Measurements from ENCODE around the gene HHATL.

HHATL gene

DNA sequence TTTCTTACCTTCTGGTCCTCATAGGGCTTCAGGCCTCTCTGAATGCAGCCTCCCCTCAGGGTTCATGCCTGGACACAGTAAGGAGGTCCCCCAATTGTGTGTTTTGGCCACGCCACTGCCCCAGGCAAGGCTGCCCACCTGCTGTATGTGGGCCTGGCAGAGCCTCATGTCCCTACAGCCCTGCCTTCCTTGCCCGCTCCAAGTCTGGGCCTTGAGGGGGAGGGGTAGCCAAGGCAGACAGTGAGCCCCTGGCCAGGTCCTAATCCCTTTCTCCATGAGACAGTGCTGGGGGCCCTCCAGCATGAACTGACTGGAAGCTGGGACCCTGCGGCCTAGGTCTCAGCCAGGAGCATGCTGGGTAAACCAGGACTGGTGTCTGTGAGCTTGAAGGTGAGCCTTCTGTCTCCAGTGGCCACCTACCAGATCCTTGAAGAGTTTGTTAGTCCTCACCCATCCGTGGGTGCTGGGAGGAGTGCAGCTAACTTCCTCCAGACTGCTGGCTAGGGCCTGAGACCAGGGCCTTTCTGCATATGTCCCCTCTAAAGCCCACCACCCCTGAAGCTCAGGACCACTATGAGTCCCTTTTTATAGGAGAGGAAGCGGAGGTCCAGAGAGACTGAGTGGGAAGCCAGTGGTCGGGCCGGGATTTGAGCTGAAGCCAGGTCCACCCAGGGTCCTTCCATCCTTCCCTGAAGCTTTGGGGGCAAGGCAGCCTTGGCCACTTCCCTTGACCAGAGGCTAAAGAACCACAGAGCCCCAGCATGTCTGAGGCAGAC lies 40.4 kb downstream of the HHATL start:
- DNase-seq, result no peak

DNA sequence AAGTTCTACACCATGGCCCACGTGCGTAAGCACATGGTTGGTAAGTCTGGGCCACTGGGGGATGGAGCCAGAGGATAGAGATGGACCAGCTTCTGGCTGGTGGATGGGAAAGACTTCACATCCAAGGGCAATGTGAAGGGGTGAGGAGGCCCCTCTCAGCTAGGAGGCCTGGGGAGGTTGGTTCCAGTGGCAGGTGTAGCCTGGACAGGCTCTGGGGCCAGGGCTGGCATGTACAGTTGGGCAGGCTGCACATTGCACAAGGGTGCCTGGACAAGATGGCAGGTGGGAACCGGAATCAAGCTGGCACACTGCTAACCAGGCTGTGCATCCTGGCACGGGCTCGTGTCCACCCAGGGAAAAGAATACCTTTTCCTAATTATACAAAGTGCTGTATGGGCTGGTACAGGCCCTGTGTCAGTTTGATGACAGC lies 41.0 kb downstream of the HHATL start:
- DNase-seq, result no peak

DNA sequence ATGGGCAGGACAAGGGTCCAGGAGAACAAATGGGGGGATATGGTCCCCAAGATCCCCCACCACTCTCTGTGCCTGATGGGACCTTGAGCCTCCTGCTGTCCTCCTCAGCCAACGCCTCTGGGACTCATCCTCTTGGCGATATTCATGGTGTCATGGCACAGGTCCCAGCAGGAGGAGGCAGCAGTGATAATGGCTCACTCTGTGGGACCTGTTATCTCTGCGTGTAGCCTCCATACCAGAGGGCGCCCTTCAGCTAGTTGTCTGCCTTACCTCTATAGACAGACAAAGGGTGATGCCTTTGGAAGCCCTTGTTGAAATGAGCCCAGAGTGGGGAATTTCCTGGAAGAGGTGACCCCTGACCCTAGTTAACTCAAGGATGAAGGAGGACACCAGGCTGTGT lies 41.7 kb downstream of the HHATL start:
- no peak for DNase-seq

DNA sequence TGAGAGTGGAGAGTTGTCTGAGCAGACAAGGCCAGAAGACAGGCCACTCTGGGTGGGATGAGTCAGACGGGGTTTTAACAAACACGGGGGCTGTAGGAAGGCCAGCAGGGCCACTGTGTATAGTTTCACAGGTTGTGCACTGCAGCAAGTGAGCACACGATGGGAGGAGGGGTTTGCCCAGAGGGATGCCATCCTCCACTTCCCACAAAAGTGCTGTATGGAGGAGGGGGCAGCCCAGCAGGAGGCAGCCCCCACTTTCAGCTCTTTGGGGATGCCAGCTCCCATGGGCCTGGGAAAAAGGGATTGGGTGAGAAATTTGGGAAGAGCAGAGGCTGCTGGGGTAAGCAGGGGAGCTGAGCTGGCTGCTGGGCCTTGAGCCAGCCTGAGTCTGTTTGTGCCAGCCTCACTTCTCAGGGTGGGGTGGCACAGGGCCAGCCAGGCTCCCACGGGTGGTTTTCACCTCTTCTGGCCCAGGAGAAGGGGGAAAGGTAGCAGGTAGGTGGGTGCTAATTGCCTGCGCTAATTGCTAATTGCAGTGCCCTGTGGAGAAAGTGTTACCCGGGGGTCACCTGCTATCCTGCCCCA lies 42.4 kb downstream of the HHATL start:
- DNase-seq, result no peak

- no peak for DNase-seq
Measured at GRCh38 chr3:42659451-42660130, 43.0 kb downstream of the HHATL start.

- DNase-seq, result no peak
Measured at GRCh38 chr3:42658771-42659390, 43.7 kb downstream of the HHATL start.

GRCh38 chr3:42658091-42658770 lies 44.4 kb downstream of the HHATL start:
- DNase-seq, result no peak

DNA sequence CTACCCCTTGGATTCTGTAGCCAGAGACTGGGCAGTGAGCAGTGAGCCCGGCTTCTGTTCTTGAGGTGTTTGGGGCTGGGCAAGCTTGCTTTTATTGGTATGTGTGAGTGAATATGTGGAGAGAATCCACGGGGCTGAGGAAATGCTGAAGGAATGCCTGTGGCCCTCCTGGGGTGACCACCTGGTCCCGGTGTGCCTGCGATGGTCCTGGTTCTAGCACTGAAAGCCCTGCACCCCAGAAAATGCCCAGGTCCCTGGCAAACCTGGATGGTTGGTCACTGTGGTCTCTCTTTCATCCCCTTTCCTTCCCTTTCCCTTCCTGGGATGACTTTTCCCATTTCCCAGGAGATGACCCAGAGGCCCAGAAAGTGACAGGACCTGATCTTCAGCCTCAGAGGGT lies 44.9 kb downstream of the HHATL start:
- no peak for DNase-seq

GRCh38 chr3:42656680-42657610 lies 45.7 kb downstream of the HHATL start:
- DNase-seq, result no peak

GRCh38 chr3:42655980-42656679 lies 46.5 kb downstream of the HHATL start:
- DNase-seq, result no peak

DNA sequence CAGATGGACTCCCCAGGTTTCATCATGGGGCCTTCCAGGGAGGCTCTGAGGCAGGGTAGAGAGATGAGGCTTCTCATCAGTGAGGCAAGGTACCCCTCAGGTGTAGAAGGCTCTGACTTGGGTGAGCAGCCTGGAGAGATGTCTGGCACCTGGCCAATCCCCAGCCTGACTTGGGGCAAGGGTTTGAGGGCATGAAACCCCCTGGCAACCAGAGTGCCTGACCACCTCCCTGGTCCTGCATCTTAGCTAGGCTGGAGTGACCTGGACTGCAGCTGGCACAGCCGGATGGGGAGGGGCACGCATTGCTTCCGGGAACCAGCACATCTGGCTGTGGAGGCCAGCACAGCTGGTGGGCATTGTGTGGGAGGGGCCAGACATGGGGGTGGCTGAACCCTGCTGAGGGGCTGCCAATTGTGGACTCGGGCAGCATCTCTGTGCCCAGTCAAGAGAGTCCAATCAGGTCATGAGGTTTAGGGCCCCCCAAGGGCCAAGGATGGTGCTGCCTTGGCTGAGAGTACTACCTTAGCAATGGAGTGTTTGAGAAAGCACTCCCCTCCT lies 47.2 kb downstream of the HHATL start:
- DNase-seq, result no peak

- no peak for DNase-seq
Measured at GRCh38 chr3:42654331-42655201, 48.0 kb downstream of the HHATL start.

- DNase-seq, result no peak
Measured at GRCh38 chr3:42653560-42654330, 48.9 kb downstream of the HHATL start, which contains the start of gene ZBTB47. Gene ZBTB47, plus strand, starts transcription at chr3:42653697. Its CDS starts 4,659 bp downstream, at chr3:42658356.

DNA sequence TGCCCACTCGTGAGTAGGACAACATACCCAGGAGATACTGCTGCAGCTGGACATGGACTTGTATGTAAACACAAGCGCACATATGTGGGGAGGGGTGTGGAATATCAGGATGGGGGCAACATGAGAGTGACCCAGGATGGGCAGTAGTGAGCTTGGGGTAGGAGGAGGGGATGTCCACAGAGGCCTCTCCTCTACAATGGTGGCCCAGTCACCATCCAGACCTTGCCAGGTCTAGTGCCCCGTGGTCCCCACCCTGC lies 49.4 kb downstream of the HHATL start:
- DNase-seq, result no peak

DNA sequence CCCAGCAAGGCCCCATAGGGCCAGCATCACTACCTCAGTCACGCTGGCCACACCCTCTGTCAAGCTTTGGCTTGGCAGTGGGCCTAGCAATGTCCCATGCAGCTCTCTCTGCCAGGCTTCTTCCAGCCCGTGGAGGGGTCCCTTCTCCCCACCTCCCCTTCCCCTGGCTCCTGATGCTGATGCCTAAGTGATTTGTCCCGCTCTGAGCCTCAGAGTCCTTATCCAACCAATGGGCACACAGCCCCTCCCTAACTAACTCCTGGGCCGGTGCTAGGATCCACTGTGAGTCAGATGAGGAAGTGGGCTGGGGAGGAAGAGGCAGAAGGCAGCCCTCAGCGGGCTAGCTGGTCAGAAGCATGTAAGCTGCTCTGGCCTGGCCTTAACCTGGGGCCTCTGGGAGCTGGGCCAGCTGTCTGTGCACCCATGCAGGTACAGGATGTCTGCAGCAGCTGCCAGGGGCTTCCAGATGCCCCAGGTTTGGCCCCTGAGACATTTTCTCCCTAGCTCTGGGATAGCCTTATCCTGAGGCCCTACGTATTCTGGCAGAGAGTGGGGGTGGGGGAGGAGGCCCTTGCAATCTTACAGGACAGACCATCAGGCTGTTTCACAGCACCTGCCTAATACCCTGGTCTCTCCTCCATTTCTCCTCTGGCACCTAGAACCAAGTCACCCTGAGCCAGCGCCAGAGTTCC lies 49.8 kb downstream of the HHATL start:
- no peak for DNase-seq

GRCh38 chr3:42652251-42652610 lies 50.4 kb downstream of the HHATL start:
- DNase-seq, result no peak

GRCh38 chr3:42651248-42652091 lies 51.1 kb downstream of the HHATL start:
- DNase-seq, result no peak

- no peak for DNase-seq
Measured at GRCh38 chr3:42649783-42650182, 52.8 kb downstream of the HHATL start.
